ENCODE measurements around the gene CSNK1D.

The CSNK1D gene

GRCh38 chr17:82241926-82242697, 31.4 kb downstream of the CSNK1D start:
- Histone ChIP-seq H3K4me3 (ENCODE audit: low read length) (no peak overlapping the region), H3K9me3 (ENCODE audit: insufficient read depth, low read length) (no peaks in the 10 kb centered on the region), H2AFZ (ENCODE audit: low read depth, low read length) (no peak overlapping the region), H3K4me2 (ENCODE audit: low read length) (no peak overlapping the region), H3K36me3 (replicated peaks; ENCODE audit: low read depth, low read length) (peaks cover 25% of the 10 kb centered on the region), H3K27ac (ENCODE audit: low read length) (no peak overlapping the region), H3K4me1 (ENCODE audit: low read length) (peaks cover 9% of the 10 kb centered on the region), H4K20me1 (ENCODE audit: insufficient read depth, low read length) (0 out of 2 replicates have a peak, but pooled peaks cover 15% of the 10 kb centered on the region), H3K79me2 (ENCODE audit: low read length) (no peaks in the 10 kb centered on the region), H3K27me3 (ENCODE audit: low read depth, low read length) (no peaks in the 10 kb centered on the region), H3K9ac (ENCODE audit: low read length) (no peak overlapping the region)
- TF ChIP-seq EZH2phosphoT487 (IDR thresholded peaks at IDR 0.05; ENCODE audit: low read depth) = no peak
- TF ChIP-seq, protein P1, sequence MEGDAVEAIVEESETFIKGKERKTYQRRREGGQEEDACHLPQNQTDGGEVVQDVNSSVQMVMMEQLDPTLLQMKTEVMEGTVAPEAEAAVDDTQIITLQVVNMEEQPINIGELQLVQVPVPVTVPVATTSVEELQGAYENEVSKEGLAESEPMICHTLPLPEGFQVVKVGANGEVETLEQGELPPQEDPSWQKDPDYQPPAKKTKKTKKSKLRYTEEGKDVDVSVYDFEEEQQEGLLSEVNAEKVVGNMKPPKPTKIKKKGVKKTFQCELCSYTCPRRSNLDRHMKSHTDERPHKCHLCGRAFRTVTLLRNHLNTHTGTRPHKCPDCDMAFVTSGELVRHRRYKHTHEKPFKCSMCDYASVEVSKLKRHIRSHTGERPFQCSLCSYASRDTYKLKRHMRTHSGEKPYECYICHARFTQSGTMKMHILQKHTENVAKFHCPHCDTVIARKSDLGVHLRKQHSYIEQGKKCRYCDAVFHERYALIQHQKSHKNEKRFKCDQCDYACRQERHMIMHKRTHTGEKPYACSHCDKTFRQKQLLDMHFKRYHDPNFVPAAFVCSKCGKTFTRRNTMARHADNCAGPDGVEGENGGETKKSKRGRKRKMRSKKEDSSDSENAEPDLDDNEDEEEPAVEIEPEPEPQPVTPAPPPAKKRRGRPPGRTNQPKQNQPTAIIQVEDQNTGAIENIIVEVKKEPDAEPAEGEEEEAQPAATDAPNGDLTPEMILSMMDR (IDR thresholded peaks at IDR 0.05; ENCODE audit: low read depth, low read length) = no peak

GRCh38 chr17:82241183-82241925, 32.1 kb downstream of the CSNK1D start:
- no peak overlapping the region for H3K9ac ChIP-seq (ENCODE audit: low read length)
- H3K9me3 ChIP-seq (ENCODE audit: insufficient read depth, low read length) = no peaks in the 10 kb centered on the region
- no peaks in the 10 kb centered on the region for H3K79me2 ChIP-seq (ENCODE audit: low read length)
- peaks cover 25% of the 10 kb centered on the region for H3K36me3 ChIP-seq (replicated peaks; ENCODE audit: low read depth, low read length)
- no peak overlapping the region for H3K4me2 ChIP-seq (ENCODE audit: low read length)
- TF ChIP-seq, protein P1 (IDR thresholded peaks at IDR 0.05; ENCODE audit: low read depth, low read length) = no peak
- no peak overlapping the region for H3K27ac ChIP-seq (ENCODE audit: low read length)
- H3K4me1 ChIP-seq (ENCODE audit: low read length) = peaks cover 9% of the 10 kb centered on the region
- H3K27me3 ChIP-seq (ENCODE audit: low read depth, low read length) = no peaks in the 10 kb centered on the region
- H2AFZ ChIP-seq (ENCODE audit: low read depth, low read length) = no peak overlapping the region
- no peak overlapping the region for H3K4me3 ChIP-seq (ENCODE audit: low read length)
- 0 out of 2 replicates have a peak, but pooled peaks cover 8% of the 10 kb centered on the region for H4K20me1 ChIP-seq (ENCODE audit: insufficient read depth, low read length)

DNA sequence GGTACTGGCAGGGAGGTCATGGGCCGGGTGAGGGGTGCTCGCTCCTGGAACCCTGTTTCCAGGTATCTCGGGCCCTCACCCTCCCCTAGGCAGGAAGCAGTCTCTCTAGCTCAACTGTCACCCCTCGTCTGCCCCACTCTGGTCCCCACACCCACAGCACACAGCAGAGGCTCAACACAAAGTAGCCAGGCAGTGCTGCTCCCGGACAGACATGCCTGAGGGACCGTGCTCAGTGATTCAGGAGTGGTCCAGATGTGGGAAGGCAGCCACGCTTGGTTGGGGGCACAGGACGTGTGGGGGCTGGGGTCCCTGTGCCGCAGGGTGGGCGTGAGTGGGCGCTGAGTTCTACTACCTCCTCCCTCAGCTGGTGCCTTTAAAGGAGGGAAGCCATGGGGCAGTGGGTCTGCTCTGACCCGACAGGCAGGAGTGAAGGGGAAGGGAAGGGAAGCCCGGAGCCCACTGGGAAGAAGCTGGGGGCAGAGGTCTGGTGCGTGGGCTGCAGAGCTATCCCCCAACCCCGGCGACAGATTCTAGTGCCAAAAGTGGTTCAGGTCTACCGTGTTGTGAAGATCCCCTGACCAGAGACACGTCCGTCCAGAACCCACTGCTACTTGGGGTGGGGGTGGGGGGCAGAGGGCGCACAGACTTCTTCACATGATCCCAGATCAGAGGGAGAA, 32.9 kb downstream of the CSNK1D start:
- no peaks in the 10 kb centered on the region for H3K9me3 ChIP-seq (ENCODE audit: insufficient read depth, low read length)
- H3K9ac ChIP-seq (ENCODE audit: low read length) = no peak overlapping the region
- H3K4me1 ChIP-seq (ENCODE audit: low read length) = peaks cover 12% of the 10 kb centered on the region
- H4K20me1 ChIP-seq (ENCODE audit: insufficient read depth, low read length) = 0 out of 2 replicates have a peak, but pooled peaks cover 8% of the 10 kb centered on the region
- H3K79me2 ChIP-seq (ENCODE audit: low read length) = no peaks in the 10 kb centered on the region
- H3K27me3 ChIP-seq (ENCODE audit: low read depth, low read length) = peaks cover 2% of the 10 kb centered on the region
- no peak overlapping the region for H3K4me2 ChIP-seq (ENCODE audit: low read length)
- TF ChIP-seq, protein P1 (IDR thresholded peaks at IDR 0.05; ENCODE audit: low read depth, low read length) = no peak
- no peak overlapping the region for H3K27ac ChIP-seq (ENCODE audit: low read length)
- H3K4me3 ChIP-seq (ENCODE audit: low read length) = no peak overlapping the region
- no peak overlapping the region for H2AFZ ChIP-seq (ENCODE audit: low read depth, low read length)
- peaks cover 20% of the 10 kb centered on the region for H3K36me3 ChIP-seq (replicated peaks; ENCODE audit: low read depth, low read length)
